Raji (cell line): ENCODE data around the gene NLGN4X.

Experiments
- POLR2A ChIP-seq: IDR thresholded peaks from 2 replicates; pipeline ENCODE4 v1.6.1; 2011; ENCODE audit warnings: low read depth, low read length, control low read depth; ENCODE audit not compliant: insufficient read depth

NLGN4X gene

DNA sequence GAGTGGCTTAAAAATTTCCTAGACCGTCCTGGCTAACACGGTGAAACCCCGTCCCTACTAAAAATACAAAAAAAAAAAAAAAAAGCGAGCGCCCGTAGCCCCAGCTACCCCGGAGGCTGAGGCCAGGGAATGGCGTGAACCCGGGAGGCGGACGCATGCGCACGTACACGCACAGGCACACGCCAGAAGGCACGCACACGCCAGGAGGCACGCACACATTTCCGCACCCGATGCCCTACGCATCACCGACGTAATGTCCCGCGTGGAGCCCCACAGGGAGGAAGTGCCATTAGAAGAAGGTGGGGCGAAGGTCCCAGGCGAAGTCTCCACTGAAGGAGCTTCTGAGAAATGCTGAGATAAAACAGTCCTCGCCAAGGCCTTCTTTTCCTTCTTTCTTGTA is 41.4 kb downstream of the NLGN4X start:
- TF ChIP-seq POLR2A, result no peak

DNA sequence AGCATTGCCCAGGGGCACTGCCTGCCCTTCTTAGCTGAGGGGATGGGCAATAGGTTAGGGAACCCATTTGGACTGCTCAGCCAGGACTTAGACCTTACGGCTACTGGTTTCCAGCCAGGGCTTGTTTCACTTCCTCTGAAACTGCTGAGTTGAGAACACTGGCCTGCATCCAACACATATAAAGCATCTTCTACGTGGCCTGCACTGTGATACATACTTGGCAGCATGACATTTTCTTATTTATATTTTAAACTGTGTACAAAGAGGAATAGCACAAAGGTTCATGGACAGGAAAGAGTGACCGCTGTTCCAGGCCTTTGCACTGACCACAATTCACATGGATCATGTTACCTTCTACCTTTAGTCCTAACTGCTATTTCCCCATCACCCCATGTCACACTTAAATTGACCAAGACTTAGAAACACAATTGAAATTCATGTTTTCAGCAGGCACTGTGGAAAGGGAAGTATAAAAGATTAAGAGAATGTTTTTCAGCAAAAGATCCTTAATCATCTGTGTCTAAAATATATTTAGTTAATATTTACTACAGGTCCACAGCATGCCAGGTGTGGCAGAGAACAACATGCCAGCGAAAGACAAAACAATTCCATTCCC is 43.7 kb downstream of the NLGN4X start:
- TF ChIP-seq POLR2A, result no peak

DNA sequence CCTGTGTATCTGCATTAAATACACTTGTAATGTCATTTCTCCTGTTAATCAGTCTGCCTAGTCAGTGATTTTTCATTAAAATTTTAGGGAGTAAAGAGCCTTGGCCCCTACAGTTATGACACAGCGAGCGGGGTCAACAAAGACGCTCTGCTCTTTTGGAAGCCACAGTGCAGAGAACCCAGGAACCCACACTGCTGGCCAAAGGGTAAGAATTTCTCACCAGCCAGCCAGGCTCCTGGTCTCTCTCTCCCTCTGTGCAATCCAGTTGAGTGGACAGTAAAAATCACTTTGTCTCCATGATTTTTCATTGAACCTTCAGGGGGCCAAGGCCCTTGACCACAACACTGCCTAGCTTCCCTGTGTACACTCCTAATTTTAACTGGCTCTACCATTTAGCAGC is 52.8 kb downstream of the NLGN4X start:
- no peak for TF ChIP-seq POLR2A

DNA sequence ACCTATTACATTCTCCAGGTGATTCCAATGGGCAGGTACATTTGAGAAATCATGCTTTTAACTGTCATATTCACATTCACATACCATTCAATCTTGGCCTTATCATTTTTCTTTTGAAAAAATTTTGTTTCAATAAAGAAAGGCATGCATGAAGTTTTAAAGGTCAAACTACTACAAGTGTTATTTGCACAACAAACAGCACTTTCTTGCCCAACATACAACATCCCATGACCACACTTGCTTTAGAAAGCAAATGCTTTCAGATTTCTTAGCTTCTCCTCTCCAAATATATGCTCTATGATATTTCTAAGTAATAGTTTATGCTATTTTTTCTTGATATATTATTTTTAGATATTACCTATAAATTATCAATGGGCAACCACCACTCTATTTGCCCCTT is 58.2 kb downstream of the NLGN4X start:
- TF ChIP-seq POLR2A, result no peak

DNA sequence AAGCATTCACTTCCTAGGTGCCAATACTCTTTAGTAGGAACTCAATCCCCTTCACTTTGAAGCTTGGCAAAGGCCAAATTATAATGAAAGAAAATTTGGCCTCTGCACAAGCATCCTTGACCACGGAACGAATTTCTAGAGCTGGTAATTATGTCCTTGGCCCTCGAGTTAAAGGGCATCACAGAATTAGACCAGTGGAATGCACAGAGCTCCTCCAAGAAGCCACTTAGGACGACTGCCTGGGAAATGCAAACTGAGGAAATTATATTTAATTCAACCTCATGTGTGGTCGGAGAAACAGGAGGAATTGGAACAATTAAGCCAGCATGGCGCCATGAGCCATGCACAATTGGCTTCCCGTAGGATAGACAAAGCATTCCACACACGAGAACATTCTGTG is 59.3 kb downstream of the NLGN4X start:
- TF ChIP-seq POLR2A, result no peak

DNA sequence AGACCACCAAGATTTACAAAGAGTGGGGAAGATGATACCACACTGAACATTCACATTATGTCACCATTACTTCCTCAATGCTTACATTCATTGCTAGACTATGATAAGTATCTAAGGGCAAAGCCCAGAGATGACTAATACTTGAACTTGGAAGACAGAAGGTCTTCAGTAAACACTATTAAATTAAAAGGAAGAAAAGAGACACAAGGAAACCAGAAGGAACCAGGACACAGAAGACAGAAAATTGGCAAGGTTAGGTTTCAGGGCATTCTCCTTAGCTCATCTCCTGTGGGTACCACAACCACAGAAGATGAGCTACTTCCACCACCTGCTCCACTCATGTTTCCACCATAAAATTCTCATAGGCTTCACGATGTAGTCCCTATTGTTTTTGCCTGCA is 64.9 kb downstream of the NLGN4X start:
- no peak for TF ChIP-seq POLR2A

DNA sequence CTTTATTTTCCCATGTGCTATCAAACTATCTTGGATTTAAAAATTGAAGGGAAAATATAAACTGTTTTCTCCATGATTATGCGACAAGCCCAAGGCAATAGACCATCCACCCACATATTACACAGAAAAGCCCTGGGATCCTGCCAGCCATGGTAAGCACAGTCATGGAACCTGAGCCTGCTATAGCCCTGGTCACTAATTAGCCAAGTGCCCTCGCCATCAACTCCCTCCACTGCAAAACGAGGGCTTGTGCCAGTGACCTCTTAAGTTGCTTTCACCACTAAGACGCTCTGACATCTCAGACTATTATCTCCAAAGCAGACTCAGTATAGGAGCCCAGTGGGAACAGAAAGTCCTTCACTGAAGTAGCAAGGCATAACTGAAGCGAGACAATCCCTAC is 69.2 kb downstream of the NLGN4X start:
- TF ChIP-seq POLR2A, result no peak

DNA sequence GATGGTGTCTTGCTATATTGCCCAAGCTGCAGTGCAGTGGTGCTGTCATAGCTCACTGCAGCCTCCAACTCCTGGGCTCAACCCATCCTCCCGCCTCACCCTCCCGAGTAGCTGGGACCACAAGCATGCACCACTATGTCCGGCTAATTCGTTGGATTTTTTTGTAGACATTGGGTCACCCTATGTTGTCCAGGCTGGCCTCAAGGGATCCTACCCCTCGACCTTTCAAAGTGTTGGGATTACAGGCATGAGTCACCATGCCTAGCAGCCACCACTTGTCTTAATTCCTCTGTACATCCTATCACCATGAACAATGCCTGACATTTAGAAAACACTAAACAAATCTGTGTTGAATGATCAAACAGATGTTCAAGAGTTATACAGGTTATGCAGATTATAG is 76.7 kb downstream of the NLGN4X start:
- TF ChIP-seq POLR2A, result no peak

DNA sequence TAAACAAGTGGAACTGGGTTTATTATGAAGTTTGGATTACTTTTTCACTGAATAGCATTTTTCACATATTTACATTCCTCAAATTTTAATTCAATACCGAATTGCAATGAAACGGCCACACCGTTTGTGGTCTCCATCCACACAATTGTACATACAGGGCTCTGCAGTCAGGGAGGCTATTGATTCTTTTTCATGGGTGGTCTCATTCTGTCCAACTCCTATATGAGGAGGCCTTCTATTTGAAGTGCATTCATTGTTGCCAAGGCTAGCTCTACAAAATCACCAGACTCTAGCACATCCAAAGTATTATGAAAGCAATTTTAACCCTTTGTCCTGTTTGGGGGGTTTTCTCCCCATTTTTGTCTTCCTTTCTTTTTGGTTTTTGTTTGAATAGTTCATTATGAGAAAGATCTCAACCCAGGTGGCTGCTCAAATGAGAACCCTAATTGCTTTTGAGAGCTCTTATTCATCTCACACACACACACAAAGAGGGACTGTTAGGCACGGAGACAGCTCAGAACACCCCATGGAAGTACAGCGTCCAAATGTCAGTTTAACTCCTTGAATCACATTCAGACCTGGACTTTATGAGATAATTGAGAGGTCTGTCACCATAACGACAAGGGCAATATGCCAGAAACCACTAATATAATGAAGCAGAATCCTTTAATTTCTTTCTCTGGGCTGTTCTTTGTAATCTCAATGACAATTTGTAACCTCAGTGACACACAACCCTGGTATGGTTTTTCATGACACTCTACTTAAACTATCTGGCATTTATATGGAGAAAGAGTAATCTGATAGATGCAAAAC is 79.4 kb downstream of the NLGN4X start:
- no peak for TF ChIP-seq POLR2A

DNA sequence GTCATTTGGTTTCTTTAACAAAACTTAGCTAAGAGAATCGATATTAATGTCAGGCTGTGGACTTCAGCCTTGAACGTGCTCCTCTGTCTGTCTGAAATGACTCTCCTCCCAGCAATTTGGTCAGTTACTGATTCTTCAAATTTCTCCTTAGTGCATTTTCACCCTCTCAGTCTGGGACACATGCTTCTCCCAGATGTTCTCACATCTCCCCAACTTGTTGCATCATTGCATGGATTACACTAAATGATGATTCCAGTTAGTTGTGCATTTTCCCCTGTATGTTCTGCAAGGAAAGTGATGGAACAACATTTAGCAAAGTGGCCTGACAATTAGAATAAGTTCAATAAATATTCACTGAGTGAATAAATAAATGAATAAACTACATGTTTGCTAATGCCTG is 94.4 kb downstream of the NLGN4X start:
- TF ChIP-seq POLR2A, result no peak

DNA sequence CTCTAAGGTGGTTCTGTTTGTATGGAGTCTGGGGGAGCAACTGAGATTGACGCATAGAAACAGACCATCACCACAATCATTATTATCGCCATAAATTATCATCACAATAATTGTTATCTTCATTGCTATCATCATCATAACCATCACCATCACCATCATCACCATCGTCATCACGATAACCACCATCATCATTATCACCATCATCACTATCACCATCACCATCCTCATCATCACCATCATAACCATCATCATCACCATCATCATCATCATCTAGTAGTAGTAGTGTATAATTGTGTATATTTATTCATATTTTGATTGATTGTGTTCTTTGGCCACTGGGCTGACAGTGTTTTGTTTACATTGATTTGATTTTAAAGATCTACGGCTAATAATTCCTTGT is 95.7 kb downstream of the NLGN4X start:
- TF ChIP-seq POLR2A, result no peak

DNA sequence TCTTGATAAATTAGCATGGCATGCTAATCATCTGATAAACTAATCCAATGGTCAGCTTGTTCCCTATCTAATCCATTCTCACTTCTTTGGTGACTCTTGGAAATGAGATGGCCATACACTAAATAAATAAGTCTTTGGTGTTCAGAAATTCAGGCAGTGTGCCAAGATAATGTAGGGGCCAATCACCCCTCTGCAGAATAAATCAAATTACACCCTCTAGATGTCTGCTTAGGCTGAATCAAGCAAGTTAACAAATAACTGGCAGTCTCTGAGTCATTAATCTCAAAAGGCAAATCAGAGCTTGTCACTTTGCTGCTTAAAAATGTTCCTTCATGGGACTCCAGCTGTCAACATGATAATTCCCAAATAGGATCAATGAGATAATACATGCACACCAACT is 97.4 kb downstream of the NLGN4X start:
- TF ChIP-seq POLR2A, result no peak

DNA sequence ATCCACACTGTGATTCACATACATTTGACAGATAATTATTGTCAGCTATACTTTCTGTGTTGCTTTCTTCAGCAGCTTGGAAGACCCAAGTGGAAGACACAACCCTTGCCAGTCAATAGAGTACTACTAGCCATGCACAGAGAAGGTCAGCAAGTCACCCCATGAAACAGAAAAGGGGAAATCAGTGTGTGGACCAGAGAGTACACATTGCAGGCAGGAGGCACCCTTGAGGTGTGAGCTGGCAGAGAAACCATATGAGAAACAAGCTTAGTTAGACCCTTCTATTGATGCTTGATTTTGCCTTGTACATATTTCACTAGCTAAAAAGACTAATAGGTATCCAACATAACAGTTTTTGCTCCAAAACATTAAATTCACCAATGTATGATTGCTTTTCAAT is 99.5 kb downstream of the NLGN4X start:
- TF ChIP-seq POLR2A, result no peak

DNA sequence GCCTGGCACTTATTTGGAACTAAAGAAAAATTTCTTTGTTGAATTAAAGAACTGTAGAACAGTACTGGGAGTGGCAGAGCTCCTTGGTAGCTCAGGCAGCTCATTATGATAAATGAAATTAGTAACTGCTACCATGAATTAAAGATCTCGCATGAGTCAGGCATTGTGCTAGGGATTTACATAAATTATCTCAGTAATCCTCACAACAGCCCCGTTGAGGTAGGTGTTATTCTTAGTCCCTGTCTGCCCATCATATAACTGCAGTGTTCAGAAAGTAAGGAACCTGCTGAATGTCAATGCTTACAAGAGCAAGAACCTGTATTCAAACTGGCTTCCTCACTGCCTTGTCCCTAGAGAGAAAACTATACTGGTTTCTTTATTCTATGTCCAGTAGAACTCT is 108.3 kb downstream of the NLGN4X start:
- no peak for TF ChIP-seq POLR2A

DNA sequence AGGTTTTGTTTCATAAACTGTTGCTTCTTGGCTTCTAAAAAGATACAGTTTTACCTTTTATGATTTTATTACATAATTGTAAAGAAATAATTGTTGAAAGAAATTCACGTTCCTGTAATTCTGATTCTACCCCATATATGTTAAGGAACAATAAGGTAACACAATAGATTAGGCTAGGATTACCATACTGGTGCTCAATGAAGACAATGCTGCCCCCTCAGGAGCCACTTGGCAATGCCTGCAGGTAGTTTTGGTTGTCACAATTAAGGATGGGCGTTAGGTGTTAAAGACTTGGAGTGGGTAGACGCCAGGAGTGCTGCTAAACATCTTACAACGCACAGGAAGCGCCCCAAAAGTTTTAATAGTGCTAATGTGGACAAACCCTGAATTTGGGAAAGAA is 133.2 kb downstream of the NLGN4X start:
- TF ChIP-seq POLR2A, result no peak

DNA sequence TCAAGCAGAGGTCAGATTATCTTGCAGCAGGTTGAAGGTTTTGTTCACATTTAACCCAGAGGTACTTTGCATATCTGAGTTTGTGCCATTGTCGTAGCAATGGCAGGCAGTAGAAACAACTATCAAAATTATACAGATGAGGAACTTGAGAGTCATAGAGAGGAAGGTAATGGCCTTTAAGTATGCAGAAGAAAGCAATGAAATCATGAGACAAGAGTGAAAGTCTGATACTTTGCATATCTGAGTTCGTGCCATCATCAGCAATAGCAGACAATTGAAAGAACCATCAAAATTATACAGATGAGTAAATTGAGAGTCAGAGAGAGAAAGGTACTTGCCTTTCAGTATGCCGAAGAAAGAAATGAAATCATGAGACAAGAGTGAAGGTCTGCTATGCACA is 154.1 kb downstream of the NLGN4X start:
- no peak for TF ChIP-seq POLR2A

DNA sequence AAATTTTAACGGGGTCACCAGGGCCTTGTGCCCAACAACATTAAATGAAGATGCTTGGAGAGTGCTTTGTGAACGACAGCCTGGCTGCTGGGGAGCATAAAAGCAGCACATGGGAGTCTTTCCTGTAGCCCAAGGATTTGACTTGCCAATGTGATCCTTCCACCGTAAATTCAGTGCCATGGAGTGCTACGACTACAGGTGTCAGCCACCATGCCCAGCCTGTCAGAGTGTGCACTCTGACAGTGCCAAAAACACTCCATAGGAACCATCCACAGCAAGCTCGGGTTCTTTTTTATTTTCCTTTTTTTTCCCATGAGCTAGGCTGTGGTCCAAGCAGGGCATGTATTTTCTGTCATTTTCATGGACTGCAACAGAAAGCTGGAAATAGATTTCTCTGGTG is 156.9 kb downstream of the NLGN4X start:
- no peak for TF ChIP-seq POLR2A
